ENCODE data around the gene PIMREG. TPM values are rescaled to one million over a fixed set of nuclear protein-coding genes. Genes with fewer than 3 reads are reported as not detected.

The PIMREG gene
- total RNA-seq, 1 donor from 2014 or later, result 10.4 TPM

DNA sequence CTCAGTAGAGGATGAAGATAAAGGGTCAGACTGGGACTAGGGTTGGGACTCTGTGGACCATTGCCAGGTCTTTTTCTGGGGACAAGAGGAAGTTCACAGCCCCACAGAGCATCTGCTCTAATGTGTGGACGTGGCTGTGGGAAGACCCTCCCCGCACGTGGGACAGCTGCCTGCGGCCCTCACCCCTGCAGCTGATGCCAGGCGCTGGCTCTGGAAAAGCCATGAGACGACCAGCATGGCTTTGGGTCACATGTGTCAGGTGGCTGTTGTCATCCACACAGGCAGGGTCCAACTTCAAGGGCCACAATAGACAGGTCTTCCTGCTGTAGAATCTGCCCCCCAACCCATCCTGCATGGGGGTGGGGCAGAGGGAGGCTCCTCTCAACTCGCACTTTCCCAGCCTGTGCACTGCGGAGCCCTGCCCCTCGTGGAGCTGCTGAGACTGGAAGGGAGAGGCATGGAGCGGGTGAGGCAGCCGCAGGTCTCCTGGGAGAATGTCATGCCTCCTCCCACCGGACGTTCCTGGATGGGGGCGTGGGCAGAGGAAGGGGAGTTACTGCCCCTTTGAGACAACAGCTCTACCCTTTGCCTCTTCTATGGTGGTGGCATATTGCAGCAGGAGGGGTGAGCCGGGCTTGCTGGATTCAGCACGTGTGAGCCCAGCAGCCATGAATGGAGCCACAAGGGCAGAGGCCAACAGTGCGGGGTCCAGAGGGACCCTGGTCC, 53.4 kb downstream of the PIMREG start:
- DNase-seq (ENCODE audit: low read depth), result no peak
- Histone ChIP-seq H3K27me3 (ENCODE audit: control insufficient read depth, insufficient read depth, low read length) (peaks cover 13% of the 10 kb centered on the region), H3K36me3 (ENCODE audit: control insufficient read depth, insufficient read depth, low read length) (no peaks in the 10 kb centered on the region), H3K4me3 (ENCODE audit: low read depth, low read length) (no peak overlapping the region)
- TF ChIP-seq, protein P1, sequence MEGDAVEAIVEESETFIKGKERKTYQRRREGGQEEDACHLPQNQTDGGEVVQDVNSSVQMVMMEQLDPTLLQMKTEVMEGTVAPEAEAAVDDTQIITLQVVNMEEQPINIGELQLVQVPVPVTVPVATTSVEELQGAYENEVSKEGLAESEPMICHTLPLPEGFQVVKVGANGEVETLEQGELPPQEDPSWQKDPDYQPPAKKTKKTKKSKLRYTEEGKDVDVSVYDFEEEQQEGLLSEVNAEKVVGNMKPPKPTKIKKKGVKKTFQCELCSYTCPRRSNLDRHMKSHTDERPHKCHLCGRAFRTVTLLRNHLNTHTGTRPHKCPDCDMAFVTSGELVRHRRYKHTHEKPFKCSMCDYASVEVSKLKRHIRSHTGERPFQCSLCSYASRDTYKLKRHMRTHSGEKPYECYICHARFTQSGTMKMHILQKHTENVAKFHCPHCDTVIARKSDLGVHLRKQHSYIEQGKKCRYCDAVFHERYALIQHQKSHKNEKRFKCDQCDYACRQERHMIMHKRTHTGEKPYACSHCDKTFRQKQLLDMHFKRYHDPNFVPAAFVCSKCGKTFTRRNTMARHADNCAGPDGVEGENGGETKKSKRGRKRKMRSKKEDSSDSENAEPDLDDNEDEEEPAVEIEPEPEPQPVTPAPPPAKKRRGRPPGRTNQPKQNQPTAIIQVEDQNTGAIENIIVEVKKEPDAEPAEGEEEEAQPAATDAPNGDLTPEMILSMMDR (IDR thresholded peaks at IDR 0.05; ENCODE audit: insufficient read depth, low read length, poor library complexity, severe bottlenecking), result no peak

DNA sequence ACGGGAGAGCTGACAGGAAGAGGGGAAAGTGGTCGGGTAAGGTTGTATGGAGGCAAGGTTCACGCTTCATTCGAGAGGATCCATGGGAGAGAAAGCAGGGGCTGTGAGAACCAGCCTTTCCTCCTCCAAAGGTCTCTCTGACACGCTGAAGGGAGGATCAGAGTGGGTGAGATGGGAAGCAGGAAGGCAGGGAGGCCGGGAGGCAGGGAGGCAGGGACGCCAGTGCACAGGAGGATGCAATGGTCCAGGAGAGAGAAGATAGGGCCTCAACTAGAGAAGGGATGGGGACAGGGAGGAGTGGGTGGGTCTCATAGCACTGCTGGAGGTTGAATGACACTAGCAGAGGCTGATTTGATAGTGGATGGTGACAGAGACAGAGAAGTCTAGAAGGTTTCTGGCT, 54.1 kb downstream of the PIMREG start:
- Histone ChIP-seq H3K27me3 (ENCODE audit: control insufficient read depth, insufficient read depth, low read length) (peaks cover 13% of the 10 kb centered on the region), H3K4me3 (ENCODE audit: low read depth, low read length) (no peak overlapping the region), H3K36me3 (ENCODE audit: control insufficient read depth, insufficient read depth, low read length) (no peaks in the 10 kb centered on the region)
- TF ChIP-seq, protein P1 (IDR thresholded peaks at IDR 0.05; ENCODE audit: insufficient read depth, low read length, poor library complexity, severe bottlenecking), result no peak
- DNase-seq (ENCODE audit: low read depth), result no peak

DNA sequence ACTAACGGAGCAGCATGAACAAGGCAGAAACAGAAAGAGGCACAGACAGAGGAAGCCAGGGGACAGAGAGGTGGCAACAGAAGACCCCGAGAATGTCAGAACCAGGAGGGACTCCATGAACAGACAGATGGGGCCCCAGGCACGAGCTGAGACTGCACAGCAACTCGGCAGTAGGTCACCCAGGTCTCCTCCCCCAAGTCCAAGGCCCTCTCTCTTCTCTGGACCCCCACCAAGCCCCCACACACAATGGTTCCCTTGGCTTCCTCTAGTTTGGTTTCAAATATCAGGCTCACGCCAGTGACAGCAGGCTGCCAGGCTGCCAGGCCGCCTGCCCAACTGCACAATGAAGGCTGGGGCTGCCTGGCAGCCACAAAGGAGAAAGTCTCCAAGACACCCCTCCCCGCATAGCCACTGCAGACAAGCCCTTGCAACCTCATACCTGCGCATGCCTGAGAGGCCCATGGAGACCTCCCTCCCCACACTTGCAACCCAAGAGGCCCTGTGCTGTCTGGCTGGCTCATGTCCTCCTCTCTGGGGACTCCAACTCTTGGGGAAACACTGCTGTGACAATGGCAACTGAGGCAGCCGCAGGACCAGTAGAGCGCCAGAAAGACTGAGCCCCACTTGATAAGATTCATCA, 54.8 kb downstream of the PIMREG start:
- Histone ChIP-seq H3K27me3 (ENCODE audit: control insufficient read depth, insufficient read depth, low read length) (peaks cover 13% of the 10 kb centered on the region), H3K36me3 (ENCODE audit: control insufficient read depth, insufficient read depth, low read length) (no peaks in the 10 kb centered on the region), H3K4me3 (ENCODE audit: low read depth, low read length) (no peak overlapping the region)
- TF ChIP-seq, protein P1 (IDR thresholded peaks at IDR 0.05; ENCODE audit: insufficient read depth, low read length, poor library complexity, severe bottlenecking), result no peak
- DNase-seq (ENCODE audit: low read depth), result no peak

Other genes starting within 250 kb of the PIMREG start
- gene AIPL1, start 9.3 kb upstream of the PIMREG start, total RNA-seq, result not detected in 2 replicates
- 1.6 and 2.2 TPM in 2 replicates for gene PITPNM3, start 112.1 kb downstream of the PIMREG start, total RNA-seq
- 20.2 and 24.2 TPM in 2 replicates for gene KIAA0753, start 196.3 kb downstream of the PIMREG start, total RNA-seq
- gene TXNDC17, start 196.6 kb downstream of the PIMREG start, total RNA-seq, result 193 and 245 TPM in 2 replicates
- gene MED31, start 207.2 kb downstream of the PIMREG start, total RNA-seq, result 10.6 and 13.5 TPM in 2 replicates
- gene C17orf100, start 207.3 kb downstream of the PIMREG start, total RNA-seq, result 0.34 and 0.46 TPM in 2 replicates